HCT116 (cell line): Measurements from ENCODE around the gene ANAPC4.

Experiments
- CEBPB ChIP-seq: IDR thresholded peaks from 2 replicates; pipeline ENCODE4 v1.6.1; 2012; ENCODE audit warnings: low read depth
- CTCF ChIP-seq, 3 experiments: fragments of 200-600 bp in 1 of 3; sonication (generic) in 1 of 3; IDR thresholded peaks in 2 of 3; conservative IDR thresholded peaks in 1 of 3; 2 replicates each; pipeline ENCODE4 v1.5.1; 2012 to 2017; ENCODE audit warnings: low read depth in 2 of 3, low read length in 2 of 3, antibody characterized with exemption in 1 of 3, borderline replicate concordance in 1 of 3, control low read depth in 1 of 3, mild to moderate bottlenecking in 1 of 3, mixed read lengths in 1 of 3, mixed run types in 1 of 3, moderate library complexity in 1 of 3; ENCODE audit not compliant: insufficient read depth in 1 of 3
- EGR1 ChIP-seq: IDR thresholded peaks from 2 replicates; pipeline ENCODE4 v1.6.1; 2012; ENCODE audit warnings: low read depth
- EZH2 ChIP-seq: fragments of 200-600 bp; sonication (generic); IDR thresholded peaks from 2 replicates; pipeline ENCODE4 v1.6.1; 2017; ENCODE audit warnings: antibody characterized with exemption, mixed run types
- EZH2phosphoT487 ChIP-seq: fragments of 200-600 bp; IDR thresholded peaks from 2 replicates; pipeline ENCODE4 v1.6.1; 2018; ENCODE audit warnings: antibody characterized with exemption, borderline replicate concordance
- FOSL1 ChIP-seq: IDR thresholded peaks from 2 replicates; pipeline ENCODE4 v1.6.1; 2012; ENCODE audit warnings: low read depth
- JUND ChIP-seq: IDR thresholded peaks from 2 replicates; pipeline ENCODE4 v1.6.1; 2012
- MAX ChIP-seq: IDR thresholded peaks from 2 replicates; pipeline ENCODE4 v1.6.1; 2012
- POLR2A ChIP-seq: IDR thresholded peaks from 2 replicates; pipeline ENCODE4 v1.7.0; 2011; ENCODE audit warnings: borderline replicate concordance; ENCODE audit not compliant: insufficient read depth, insufficient read length; ENCODE audit errors: extremely low read depth
- POLR2AphosphoS5 ChIP-seq: IDR thresholded peaks from 2 replicates; pipeline ENCODE4 v1.6.1; 2011; ENCODE audit warnings: mild to moderate bottlenecking, low read depth, low read length, moderate library complexity
- RAD21 ChIP-seq: IDR thresholded peaks from 2 replicates; pipeline ENCODE4 v1.6.1; 2012; ENCODE audit warnings: low read depth, mild to moderate bottlenecking
- SIN3A ChIP-seq: IDR thresholded peaks from 2 replicates; pipeline ENCODE4 v1.6.1; 2012; ENCODE audit warnings: low read depth
- ZFX ChIP-seq: fragments of 450-650 bp; IDR thresholded peaks from 2 replicates; pipeline ENCODE4 v1.6.1; 2017

- TF ChIP-seq CTCF (IDR thresholded peaks at IDR 0.05 in 2 of 3, conservative IDR thresholded peaks at IDR 0.05 in 1 of 3; ENCODE audit: borderline replicate concordance in 1 of 3, insufficient read depth in 1 of 3, low read depth in 2 of 3, low read length in 2 of 3) = no peak
- no peak for TF ChIP-seq JUND
- TF ChIP-seq FOSL1 = no peak
- no peak for TF ChIP-seq EZH2
- no peak for TF ChIP-seq POLR2AphosphoS5
- TF ChIP-seq POLR2A = no peak
- no peak for TF ChIP-seq EZH2phosphoT487
- TF ChIP-seq CEBPB = no peak
- TF ChIP-seq RAD21 = no peak
- no peak for TF ChIP-seq EGR1
- TF ChIP-seq SIN3A = no peak
- no peak for TF ChIP-seq MAX
- no peak for TF ChIP-seq ZFX
These were observed 22.4 kb downstream of the ANAPC4 start for GRCh38 chr4:25399510-25399909.
